Measurements from ENCODE around the gene MED25. TPM values are rescaled to one million over a fixed set of nuclear protein-coding genes. Genes with fewer than 3 reads are reported as not detected.

MED25 gene
- total RNA-seq, 2 experiments from 2014 or later = 65.3 to 67.9 TPM

- Mint-ChIP-seq H3K27me3 (peaks cover 12% of the 10 kb centered on the region), H3K4me3 (peak overlapping the region; percentile 76), H3K36me3 (ENCODE audit: low read depth) (peaks cover 10% of the 10 kb centered on the region), H3K4me1 (peaks cover 39% of the 10 kb centered on the region), H3K27ac (peak overlapping the region; percentile 58), H3K9me3 (peaks cover 5% of the 10 kb centered on the region)
- POLR2A ChIA-PET = no interaction called here
- DNase-seq = no peak
- CTCF ChIA-PET = interaction anchor here (0.9 kb wide), 1 partner anchor 17 kb away, joined by 5 read pairs; no protein-coding TSS in a partner anchor
Observed at GRCh38 chr19:49852631-49853126, 34.6 kb downstream of the MED25 start.

- Mint-ChIP-seq H3K4me1 (peaks cover 28% of the 10 kb centered on the region), H3K27ac (no peak overlapping the region), H3K4me3 (no peak overlapping the region), H3K36me3 (ENCODE audit: low read depth) (peaks cover 11% of the 10 kb centered on the region), H3K27me3 (peaks cover 11% of the 10 kb centered on the region), H3K9me3 (peaks cover 5% of the 10 kb centered on the region)
- ChIA-PET CTCF (no interaction called here), POLR2A (interaction anchor here (1.0 to 1.6 kb wide), 2 partner anchors 10 to 57 kb away, joined by 3 read pairs; no protein-coding TSS in a partner anchor)
- DNase-seq = no peak
Observed at GRCh38 chr19:49853852-49854377, 35.8 kb downstream of the MED25 start.

- Mint-ChIP-seq H3K27ac (no peak overlapping the region), H3K4me3 (no peak overlapping the region), H3K4me1 (peaks cover 23% of the 10 kb centered on the region), H3K27me3 (peaks cover 9% of the 10 kb centered on the region), H3K36me3 (ENCODE audit: low read depth) (peaks cover 10% of the 10 kb centered on the region), H3K9me3 (peaks cover 3% of the 10 kb centered on the region)
- no peak for DNase-seq
- ChIA-PET POLR2A (interaction anchor here (1.0 to 1.9 kb wide), 3 partner anchors 9 to 57 kb away, joined by 3 to 7 read pairs (median 3); no protein-coding TSS in a partner anchor), CTCF (no interaction called here)
Observed at GRCh38 chr19:49854378-49855263, 36.5 kb downstream of the MED25 start.

GRCh38 chr19:49855277-49855675, 37.2 kb downstream of the MED25 start:
- Mint-ChIP-seq H3K36me3 (ENCODE audit: low read depth) (peaks cover 6% of the 10 kb centered on the region), H3K9me3 (no peaks in the 10 kb centered on the region), H3K4me3 (no peak overlapping the region), H3K27me3 (peaks cover 9% of the 10 kb centered on the region), H3K27ac (peak overlapping the region; percentile 32), H3K4me1 (peaks cover 17% of the 10 kb centered on the region)
- ChIA-PET POLR2A (interaction anchor here (1.9 kb wide), 1 partner anchor 10 kb away, joined by 7 read pairs; no protein-coding TSS in a partner anchor), CTCF (no interaction called here)
- DNase-seq = no peak

GRCh38 chr19:49855676-49856573, 37.8 kb downstream of the MED25 start:
- H3K4me1 Mint-ChIP-seq = peaks cover 15% of the 10 kb centered on the region
- CTCF ChIA-PET = no interaction called here
- H3K4me3 Mint-ChIP-seq = no peak overlapping the region
- POLR2A ChIA-PET = interaction anchor here (1.9 kb wide), 1 partner anchor 9 kb away, joined by 7 read pairs; no protein-coding TSS in a partner anchor
- H3K27me3 Mint-ChIP-seq = peaks cover 9% of the 10 kb centered on the region
- DNase-seq = no peak
- H3K36me3 Mint-ChIP-seq (ENCODE audit: low read depth) = peaks cover 12% of the 10 kb centered on the region
- no peak overlapping the region for H3K27ac Mint-ChIP-seq
- H3K9me3 Mint-ChIP-seq = no peaks in the 10 kb centered on the region

GRCh38 chr19:49856574-49857021, 38.5 kb downstream of the MED25 start:
- H3K27me3 Mint-ChIP-seq = peaks cover 9% of the 10 kb centered on the region
- no peaks in the 10 kb centered on the region for H3K9me3 Mint-ChIP-seq
- CTCF ChIA-PET = no interaction called here
- POLR2A ChIA-PET = no interaction called here
- peaks cover 15% of the 10 kb centered on the region for H3K4me1 Mint-ChIP-seq
- peaks cover 15% of the 10 kb centered on the region for H3K36me3 Mint-ChIP-seq (ENCODE audit: low read depth)
- H3K27ac Mint-ChIP-seq = no peak overlapping the region
- no peak overlapping the region for H3K4me3 Mint-ChIP-seq
- DNase-seq = no peak

GRCh38 chr19:49857061-49857837, 39.2 kb downstream of the MED25 start:
- Mint-ChIP-seq H3K9me3 (no peaks in the 10 kb centered on the region), H3K27ac (no peak overlapping the region), H3K4me3 (no peak overlapping the region), H3K27me3 (peaks cover 5% of the 10 kb centered on the region), H3K4me1 (peaks cover 11% of the 10 kb centered on the region), H3K36me3 (ENCODE audit: low read depth) (peaks cover 19% of the 10 kb centered on the region)
- DNase-seq = no peak
- ChIA-PET CTCF (no interaction called here), POLR2A (interaction anchor here (1.3 to 1.4 kb wide), 2 partner anchors 10 to 11 kb away, joined by 5 to 6 read pairs; no protein-coding TSS in a partner anchor)

- H3K9me3 Mint-ChIP-seq = no peaks in the 10 kb centered on the region
- ChIA-PET POLR2A (interaction anchor here (1.3 to 1.4 kb wide), 2 partner anchors 9 to 10 kb away, joined by 5 to 6 read pairs; no protein-coding TSS in a partner anchor), CTCF (no interaction called here)
- DNase-seq = no peak
- no peak overlapping the region for H3K4me3 Mint-ChIP-seq
- H3K4me1 Mint-ChIP-seq = peaks cover 6% of the 10 kb centered on the region
- H3K27me3 Mint-ChIP-seq = peaks cover under 1% of the 10 kb centered on the region
- H3K27ac Mint-ChIP-seq = no peak overlapping the region
- H3K36me3 Mint-ChIP-seq (ENCODE audit: low read depth) = peaks cover 19% of the 10 kb centered on the region
Observed at GRCh38 chr19:49857838-49858087, 39.7 kb downstream of the MED25 start.

GRCh38 chr19:49858088-49858985, 40.2 kb downstream of the MED25 start:
- POLR2A ChIA-PET = interaction anchor here (1.3 to 1.4 kb wide), 3 partner anchors 8 to 40 kb away, joined by 4 to 6 read pairs (median 5); partner anchors contain the start of gene MED25
- peaks cover 23% of the 10 kb centered on the region for H3K36me3 Mint-ChIP-seq (ENCODE audit: low read depth)
- peaks cover 6% of the 10 kb centered on the region for H3K4me1 Mint-ChIP-seq
- no peak overlapping the region for H3K4me3 Mint-ChIP-seq
- H3K9me3 Mint-ChIP-seq = no peaks in the 10 kb centered on the region
- H3K27ac Mint-ChIP-seq = no peak overlapping the region
- no peak for DNase-seq
- CTCF ChIA-PET = interaction anchor here (1.1 kb wide), 1 partner anchor 10 kb away, joined by 3 read pairs; no protein-coding TSS in a partner anchor
- H3K27me3 Mint-ChIP-seq = no peaks in the 10 kb centered on the region

- Mint-ChIP-seq H3K36me3 (ENCODE audit: low read depth) (peaks cover 37% of the 10 kb centered on the region), H3K4me3 (no peak overlapping the region), H3K27me3 (no peaks in the 10 kb centered on the region), H3K9me3 (no peaks in the 10 kb centered on the region), H3K27ac (no peak overlapping the region), H3K4me1 (peaks cover 11% of the 10 kb centered on the region)
- no peak for DNase-seq
- ChIA-PET POLR2A (interaction anchor here (1.2 to 1.4 kb wide), 2 partner anchors 9 to 42 kb away, joined by 3 to 4 read pairs; partner anchors contain the start of genes MED25 and PTOV1), CTCF (no interaction called here)
Observed at GRCh38 chr19:49859682-49860335, 41.7 kb downstream of the MED25 start.

All from activated CD4-positive, alpha-beta memory T cell treated with anti-CD3 and anti-CD28 coated beads, Interleukin-2, amount 10 ng/mL, durations not matched to agents 7 days and 5 days (primary cell).